Measurements from ENCODE around the gene NCBP2.
"Not testable (repeated sequence)": the region's sequence is repeated elsewhere in the genome, so short reads cannot be mapped to it uniquely, and the experiment has no call there.

NCBP2 gene

GRCh38 chr3:196968233-196969133 lies 26.2 kb upstream of the NCBP2 start, which contains the start of gene PIGZ:
Gene PIGZ, minus strand, starts transcription at chr3:196968833. Its CDS starts 16,802 bp downstream, at chr3:196952031.
- peak; percentile 28 for DNase-seq (ENCODE audit: low read depth)

- no peak for DNase-seq (ENCODE audit: low read depth)
Measured at GRCh38 chr3:196967412-196968232, 25.3 kb upstream of the NCBP2 start.

- no peak for DNase-seq (ENCODE audit: low read depth)
Measured at GRCh38 chr3:196966526-196967401, 24.4 kb upstream of the NCBP2 start.

DNA sequence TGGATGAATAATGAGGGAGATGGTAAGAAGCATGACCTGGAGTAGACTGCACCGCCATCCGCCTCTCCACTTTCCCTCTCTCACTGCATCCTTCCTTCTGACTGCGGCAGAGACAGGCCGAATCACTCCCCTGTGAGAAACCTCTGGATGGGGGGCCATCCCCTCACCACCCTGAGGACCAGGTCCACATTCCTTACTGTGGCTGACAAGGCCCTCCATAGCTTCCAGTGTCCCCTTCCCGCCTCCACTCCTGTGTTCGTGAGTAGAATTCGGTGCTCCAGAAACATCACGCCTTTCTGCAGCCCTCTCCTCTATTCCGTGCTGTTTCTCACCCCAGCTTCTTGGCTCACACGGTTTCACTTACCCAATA lies 23.5 kb upstream of the NCBP2 start:
- no peak for DNase-seq (ENCODE audit: low read depth)

DNA sequence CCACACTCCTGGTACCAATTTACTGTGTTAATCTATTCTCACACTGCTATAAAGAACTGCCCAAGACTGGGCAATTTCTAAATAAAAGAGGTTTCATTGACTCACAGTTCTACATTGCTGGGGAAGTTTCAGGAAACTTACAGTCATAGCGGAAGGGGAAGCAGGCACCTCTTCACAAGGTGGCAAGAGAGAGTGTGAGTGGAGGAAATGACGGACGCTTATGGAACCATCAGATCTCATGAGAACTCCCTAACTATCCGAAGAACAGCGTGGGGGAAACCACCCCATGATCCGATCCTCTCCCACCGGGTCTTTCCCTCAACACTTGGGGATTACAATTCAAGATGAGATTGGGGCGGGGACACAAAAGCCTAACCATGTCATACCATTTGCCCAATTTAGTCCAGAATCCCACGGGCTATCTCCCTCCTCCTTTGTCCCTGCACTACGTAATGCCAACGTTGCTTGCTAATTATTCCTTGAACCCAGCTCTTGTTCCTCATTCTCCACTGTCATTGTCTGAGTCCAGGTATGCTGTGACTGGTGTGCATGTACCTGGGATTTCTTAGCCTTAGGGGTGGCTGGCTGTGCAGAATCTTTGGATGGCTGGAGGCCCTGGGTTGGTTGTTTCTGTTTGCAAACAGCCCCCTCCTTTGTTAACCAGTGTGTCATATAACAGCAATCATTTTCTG lies 22.9 kb upstream of the NCBP2 start:
- no peak for DNase-seq (ENCODE audit: low read depth)

DNA sequence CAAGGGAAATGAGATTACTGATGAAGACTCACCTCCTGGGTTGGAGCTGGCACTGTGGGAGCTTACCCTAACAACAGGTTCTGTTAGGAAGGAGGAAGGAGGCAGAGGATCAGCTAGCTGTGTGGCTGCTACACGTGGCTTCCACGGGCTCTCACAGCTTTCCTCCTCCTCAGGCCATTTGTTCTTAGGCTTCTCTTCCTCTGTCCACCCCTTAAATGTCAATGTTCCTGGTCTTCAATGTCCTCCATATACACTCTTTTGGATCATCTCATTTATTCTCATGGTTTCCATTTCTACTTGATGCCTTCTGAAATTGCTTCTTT lies 21.3 kb upstream of the NCBP2 start:
- DNase-seq (ENCODE audit: low read depth), result no peak

DNA sequence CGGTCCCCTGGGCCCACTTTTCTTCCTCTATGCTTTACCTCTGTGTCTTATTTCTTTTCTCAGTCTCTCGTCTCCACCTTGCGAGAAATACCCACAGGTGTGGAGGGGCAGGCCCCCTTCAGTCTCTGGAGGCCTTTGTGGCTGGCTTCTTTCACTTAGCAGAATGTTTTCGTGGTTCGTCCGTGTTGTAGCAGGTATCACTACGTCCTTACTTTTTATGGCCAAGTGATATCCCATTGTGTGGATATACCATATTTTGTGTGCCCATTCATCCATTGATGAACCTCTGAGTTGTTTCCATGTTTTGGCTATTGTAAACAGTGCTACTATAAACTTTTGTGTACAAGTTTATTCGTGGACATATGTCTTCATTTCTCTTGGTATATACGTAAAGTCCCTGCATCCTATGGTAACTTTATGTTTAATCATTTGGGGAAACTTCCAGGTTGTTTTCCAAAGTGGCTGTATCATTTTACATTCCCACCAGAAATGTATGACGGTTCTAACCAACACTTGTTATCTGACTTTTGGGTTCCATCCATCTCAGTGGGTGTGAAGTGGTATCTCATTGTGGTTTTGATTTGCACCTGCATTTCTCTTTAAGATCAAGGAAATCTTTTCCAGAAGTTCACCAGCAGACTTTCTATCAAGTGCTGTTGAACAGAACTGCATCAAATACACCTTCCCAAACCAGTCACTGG lies 20.8 kb upstream of the NCBP2 start:
- DNase-seq (ENCODE audit: low read depth), result no peak

- no peak for DNase-seq (ENCODE audit: low read depth)
Measured at GRCh38 chr3:196962108-196962929, 20.0 kb upstream of the NCBP2 start.

DNA sequence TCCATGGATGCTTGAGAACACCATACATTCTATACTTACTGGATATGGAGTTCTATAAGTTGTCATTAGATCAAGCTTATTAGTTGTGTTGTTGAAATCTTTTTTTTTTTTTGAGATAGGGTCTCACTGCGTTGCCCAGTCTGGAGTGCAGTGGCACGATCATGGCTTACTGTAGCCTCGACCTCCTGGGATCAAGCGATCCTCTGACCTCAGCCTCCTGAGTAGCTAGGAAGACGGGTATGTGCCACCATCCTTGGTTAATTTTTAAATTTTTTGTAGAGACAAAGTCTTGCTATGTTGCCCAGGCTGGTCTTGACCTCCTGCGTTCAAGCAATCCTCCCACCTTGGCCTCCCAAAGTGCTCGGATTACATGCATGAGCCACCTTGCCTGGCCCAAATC lies 12.5 kb upstream of the NCBP2 start:
- no peak for DNase-seq (ENCODE audit: low read depth)

GRCh38 chr3:196951371-196951770 lies 9.0 kb upstream of the NCBP2 start:
- no peak for DNase-seq (ENCODE audit: low read depth)

DNA sequence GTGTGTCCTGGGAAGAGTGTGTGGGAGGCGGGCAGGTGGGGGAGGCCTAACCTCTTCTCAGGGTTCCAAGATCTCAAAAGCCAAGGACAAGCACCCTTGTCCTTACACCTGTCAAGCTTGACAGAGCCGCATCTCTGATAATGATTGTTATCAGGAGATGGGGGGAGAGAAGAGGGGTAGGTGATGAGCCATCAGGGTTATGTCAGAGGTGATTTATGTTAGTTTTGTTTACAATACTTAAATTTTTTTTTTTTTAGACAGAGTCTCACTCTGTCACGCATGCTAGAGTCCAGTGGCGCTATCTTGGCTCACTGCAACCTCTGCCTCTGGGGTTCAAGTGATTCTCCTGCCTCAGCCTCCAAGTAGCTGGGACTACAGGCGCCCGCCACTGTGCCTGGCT lies 7.4 kb upstream of the NCBP2 start:
- no peak for DNase-seq (ENCODE audit: low read depth)

- DNase-seq (ENCODE audit: low read depth), result no peak
Measured at GRCh38 chr3:196949285-196949619, 6.9 kb upstream of the NCBP2 start.

GRCh38 chr3:196948442-196949284 lies 6.3 kb upstream of the NCBP2 start:
- no peak for DNase-seq (ENCODE audit: low read depth)

DNA sequence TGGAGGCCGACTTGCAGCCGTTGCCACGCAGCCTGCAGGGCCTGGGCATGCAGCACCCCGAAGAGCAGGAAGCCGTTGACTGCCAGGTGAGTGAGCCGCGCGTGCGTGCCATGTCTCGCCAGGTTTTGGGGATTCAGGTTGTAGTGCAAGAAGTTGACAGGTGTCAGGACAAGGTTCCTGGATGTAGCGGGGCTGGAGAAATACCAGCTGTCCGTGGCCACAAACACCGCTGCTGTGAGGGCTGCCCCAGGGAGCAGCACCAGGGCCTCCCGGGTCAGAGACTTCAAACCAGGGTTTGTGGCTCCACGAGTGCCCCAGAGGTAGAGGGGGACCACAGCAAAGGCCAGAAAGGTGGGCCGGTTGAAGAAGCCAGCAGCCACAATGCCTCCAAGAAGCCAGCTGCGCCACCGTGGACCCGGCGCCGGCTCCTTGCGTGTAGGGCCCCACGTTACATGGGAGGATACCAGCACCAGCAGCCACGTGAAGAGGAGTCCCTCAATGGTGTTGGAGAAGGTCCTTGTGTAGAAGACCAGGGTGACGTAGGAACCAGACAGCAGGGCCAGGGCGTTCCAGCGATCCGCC lies 5.6 kb upstream of the NCBP2 start:
- no peak for DNase-seq (ENCODE audit: low read depth)

DNA sequence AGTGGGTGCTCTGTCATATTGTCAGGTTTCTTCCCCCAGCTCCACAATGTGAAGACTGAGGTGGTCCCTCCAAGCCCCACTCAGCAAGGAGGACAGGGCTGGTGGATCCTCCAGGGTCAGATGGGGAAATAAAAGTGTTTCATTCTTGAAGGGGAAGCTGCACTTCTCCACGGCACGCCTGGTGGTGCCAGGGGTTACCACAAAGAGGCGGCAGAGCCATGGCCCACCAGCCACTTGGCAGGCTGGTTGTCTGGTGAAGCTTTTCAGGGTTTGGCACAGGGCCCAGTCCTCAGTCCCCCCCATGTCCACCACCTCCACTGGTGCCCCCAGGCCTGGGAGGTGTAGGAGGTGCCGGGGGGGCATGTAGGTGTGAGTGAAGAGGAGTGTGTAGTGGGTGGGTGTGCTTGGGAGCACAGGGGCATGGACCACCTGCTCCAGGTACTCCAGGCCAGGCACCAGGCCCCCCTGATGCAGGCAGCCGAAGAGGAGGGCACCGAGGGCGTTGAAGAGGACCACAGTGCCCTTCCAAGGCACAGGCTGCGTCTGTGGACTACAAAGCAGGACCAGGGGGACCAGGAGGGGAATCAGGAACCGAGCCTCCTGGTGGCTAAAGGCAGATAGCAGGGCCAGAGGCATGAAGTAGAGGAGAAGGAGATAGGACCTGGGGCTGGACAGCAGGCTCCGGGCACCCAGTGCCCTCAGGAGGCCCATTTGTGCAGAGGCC lies 5.0 kb upstream of the NCBP2 start:
- no peak for DNase-seq (ENCODE audit: low read depth)

DNA sequence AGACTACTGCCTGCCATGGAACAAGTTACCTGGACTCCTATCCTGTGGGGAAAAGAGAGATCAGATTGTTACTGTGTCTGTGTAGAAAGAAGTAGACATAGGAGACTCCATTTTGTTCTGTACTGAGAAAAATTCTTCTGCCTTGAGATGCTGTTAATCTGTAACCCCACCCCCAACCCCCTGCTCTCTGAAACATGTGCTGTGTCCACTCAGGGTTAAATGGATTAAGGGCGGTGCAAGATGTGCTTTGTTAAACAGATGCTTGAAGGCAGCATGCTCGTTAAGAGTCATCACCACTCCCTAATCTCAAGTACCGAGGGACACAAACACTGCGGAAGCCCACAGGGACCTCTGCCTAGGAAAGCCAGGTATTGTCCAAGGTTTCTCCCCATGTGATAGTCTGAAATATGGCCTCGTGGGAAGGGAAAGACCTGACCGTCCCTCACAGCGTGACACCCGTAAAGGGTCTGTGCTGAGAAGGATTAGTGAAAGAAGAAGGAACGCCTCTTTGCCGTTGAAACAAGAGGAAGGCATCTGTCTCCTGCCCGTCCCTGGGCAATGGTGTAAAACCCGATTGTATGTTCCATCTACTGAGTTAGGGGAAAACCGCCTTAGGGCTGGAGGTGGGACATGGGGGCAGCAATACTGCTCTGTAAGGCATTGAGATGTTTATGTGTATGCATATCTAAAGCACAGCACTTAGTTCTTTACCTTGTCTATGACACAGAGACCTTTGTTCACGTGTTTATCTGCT lies 1.9 kb upstream of the NCBP2 start:
- not testable (repeated sequence) for DNase-seq (ENCODE audit: low read depth)

DNA sequence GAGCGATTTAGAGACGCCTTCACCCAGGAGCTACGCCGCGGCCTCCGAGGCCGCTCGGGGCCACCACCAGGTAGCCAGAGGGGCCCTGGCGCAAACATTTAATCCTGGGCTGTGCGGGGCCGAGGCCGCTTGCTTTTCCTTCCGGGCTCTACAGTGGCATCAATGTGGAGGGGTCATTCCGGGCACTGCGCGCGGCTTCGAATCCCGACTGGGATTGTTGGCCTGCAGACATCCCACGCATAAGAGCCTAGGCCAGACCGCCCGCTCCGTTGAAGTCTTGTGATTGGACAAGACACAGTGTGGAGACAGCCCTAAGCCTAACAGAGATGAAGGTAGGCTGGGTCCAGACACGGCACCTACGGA lies 568 bp upstream of the NCBP2 start:
- peak; percentile 10 for DNase-seq (ENCODE audit: low read depth)

Measured in activated T-cell treated with anti-CD3 and anti-CD28 coated beads for 24 hours (primary cell).